GM20000 (cell line): ENCODE results near the gene DNAH3.
A peak's percentile ranks its signal among the peaks of the same experiment; 100 is the strongest.

Experiments used
- DNase-seq: peaks from one replicate; pipeline ENCODE4 v3.0.0; 2012; ENCODE audit warnings: low spot score
- CTCF ChIP-seq: IDR thresholded peaks from 2 replicates; pipeline ENCODE4 v1.5.1; 2012; ENCODE audit warnings: mild to moderate bottlenecking, control low read depth; ENCODE audit errors: extremely low read depth, missing control alignments

The DNAH3 gene

GRCh38 chr16:20905576-20905975, 245.1 kb downstream of the DNAH3 start:
- DNase-seq: no peak
- no peak for TF ChIP-seq CTCF

GRCh38 chr16:20904507-20905081, 246.1 kb downstream of the DNAH3 start:
- peak; percentile 55 for DNase-seq

GRCh38 chr16:20903899-20904506, 246.6 kb downstream of the DNAH3 start:
- TF ChIP-seq CTCF: no peak
- DNase-seq: no peak

More at GRCh38 chr16:20904507-20905081, 246.1 kb downstream of the DNAH3 start:
- TF ChIP-seq CTCF: no peak

GRCh38 chr16:20903116-20903898, 247.3 kb downstream of the DNAH3 start:
- no peak for TF ChIP-seq CTCF
- no peak for DNase-seq

- TF ChIP-seq CTCF: no peak
- no peak for DNase-seq
These were observed 248.2 kb downstream of the DNAH3 start for GRCh38 chr16:20902426-20902825.

GRCh38 chr16:20901436-20902112, 249.1 kb downstream of the DNAH3 start:
- peak; percentile 55 for DNase-seq
- TF ChIP-seq CTCF: no peak

- no peak for DNase-seq
- TF ChIP-seq CTCF: no peak
These were observed 249.6 kb downstream of the DNAH3 start for GRCh38 chr16:20901068-20901435.
